Erythroblast (primary cell): ENCODE measurements around the gene ANXA5.

Source experiments
- GATA1 ChIP-seq: IDR thresholded peaks from 2 replicates; pipeline ENCODE4 v1.6.1; 2011; ENCODE audit warnings: low read depth, mild to moderate bottlenecking, control low read depth, low read length, moderate library complexity
- POLR2A ChIP-seq: IDR thresholded peaks from 2 replicates; pipeline ENCODE4 v1.6.1; 2011; ENCODE audit warnings: mild to moderate bottlenecking, low read length

DNA sequence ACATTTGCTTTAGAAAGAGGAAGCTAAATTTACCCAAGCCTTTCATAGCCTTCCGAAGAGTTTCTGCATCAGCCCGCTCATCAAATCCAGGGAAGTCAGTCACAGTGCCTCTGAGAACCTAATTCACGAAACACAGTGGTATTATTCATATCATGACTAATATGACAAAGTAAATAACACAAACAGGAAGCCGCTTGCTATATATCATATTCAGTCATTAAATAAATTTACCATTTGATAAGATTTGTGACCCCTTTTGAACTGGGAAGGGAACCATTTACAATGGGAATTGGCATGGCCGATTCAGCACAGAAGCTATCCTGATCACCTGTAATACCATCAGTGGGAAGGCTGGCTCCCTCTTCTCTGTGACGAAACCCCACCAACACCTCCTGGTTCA, 10.5 kb downstream of the ANXA5 start:
- TF ChIP-seq POLR2A (no peak), GATA1 (no peak)
